GM21576 (cell line): ENCODE measurements around the gene PTP4A2.
"Not testable (repeated sequence)": the region's sequence is repeated elsewhere in the genome, so short reads cannot be mapped to it uniquely, and the experiment has no call there.

Experiments used
- ATAC-seq: cut with Tn5 transposase; IDR thresholded peaks from one replicate; pipeline ENCODE4 v1.9.1; 2021; ENCODE audit warnings: mild to moderate bottlenecking, moderate library complexity; ENCODE audit not compliant: unreplicated experiment

PTP4A2 gene

DNA sequence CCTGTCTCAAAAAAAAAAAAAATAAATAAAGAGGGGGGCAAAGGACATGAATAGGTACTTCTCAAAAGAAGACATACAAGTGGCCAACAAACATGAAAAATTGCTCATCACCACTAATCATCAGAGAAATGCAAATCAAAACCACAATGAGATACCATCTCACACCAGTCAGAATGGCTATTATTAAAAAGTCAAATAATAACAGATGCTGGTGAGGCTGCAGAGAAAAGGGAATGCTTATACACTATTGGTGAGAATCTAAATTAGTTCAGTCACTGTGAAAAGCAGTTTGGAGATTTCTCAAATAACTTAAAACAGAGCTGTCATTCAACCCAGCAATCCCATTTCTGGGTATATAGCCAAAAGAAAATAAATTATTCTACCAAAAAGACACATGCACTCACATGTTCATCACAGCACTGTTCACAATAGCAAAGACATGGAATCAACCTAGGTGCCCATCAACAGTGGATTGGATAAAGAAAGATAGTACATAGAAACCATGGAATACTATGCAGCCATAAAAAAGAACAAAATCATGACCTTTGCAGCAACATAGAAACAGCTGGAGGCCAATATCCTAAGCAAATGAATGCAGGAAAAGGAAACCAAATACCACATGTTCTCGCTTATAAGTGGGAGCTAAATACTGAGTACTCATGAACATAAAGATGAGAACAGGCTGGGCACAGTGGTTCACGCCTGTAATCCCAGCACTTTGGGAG, 42.5 kb downstream of the PTP4A2 start:
- not testable (repeated sequence) for ATAC-seq

DNA sequence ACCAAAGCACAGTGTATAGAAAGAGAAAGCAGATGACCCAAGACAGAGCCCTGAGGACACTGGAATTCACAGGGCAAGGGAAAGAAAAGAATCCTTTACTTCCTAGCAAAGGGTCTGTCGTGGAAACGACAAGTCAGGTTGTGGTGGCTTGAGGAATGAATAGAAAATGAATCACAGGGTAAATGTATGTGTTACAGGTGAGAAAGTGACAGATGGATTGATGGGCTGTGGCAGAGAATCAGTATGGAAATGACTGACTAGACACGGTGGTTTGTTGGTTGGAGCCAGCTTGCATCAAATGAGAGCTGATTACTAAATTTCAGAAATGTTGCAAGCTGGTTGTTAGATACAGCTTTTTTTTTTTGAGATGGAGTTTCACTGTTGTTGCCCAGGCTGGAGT, 46.9 kb downstream of the PTP4A2 start:
- no peak for ATAC-seq

DNA sequence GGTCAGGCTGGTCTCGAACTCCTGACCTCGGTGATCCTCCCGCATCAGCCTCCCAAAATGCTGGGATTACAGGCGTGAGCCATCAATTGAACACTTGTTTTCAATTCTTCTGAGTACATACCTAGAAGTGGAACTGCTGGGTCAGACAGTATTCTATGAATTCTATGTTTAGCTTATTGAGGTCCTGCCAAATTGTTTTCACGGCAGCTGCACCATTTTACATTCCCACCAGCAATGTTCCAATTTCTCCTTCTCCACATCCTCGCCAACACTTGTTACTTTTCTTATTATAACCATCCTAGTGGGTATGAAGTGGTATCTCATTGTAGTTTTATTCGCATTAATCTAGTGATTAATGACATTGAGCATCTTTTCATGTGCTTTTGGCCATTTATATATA, 49.9 kb downstream of the PTP4A2 start:
- ATAC-seq: no peak

DNA sequence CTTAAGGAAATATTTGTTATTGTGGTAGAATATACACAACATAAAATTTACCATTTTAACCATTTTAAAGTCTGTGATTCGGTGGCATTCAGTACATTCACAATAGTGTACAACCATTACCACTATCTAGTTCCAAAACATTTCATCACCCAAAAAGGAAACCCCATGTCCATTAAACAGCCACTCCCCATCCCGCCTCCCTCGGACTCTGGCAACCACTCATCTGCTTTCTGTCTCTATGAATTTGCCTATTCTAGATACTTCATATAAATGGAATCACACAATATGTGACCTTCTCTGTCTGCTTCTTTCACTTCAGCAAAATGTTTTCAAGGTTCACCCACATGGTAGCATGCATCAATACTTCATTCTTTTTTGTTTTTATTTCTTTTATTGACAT, 51.3 kb downstream of the PTP4A2 start:
- ATAC-seq: no peak

DNA sequence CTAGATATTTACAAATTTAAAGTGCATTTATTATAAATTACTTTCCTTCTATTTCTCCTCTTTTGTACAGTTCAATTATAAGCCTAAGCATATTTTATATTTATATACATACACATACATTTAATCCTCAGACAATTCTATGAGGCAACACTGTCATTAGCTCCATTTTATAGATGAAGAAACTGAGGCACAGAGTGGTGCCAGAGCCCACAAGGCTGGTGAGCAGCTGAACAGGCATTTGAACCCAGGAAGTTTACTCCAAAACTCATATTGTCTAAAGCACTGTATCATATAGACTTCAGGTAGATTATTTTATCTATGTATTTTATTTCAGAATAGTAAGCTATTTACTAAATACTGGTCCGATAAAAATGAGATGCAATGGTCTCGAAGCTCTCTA, 52.3 kb downstream of the PTP4A2 start:
- no peak for ATAC-seq

DNA sequence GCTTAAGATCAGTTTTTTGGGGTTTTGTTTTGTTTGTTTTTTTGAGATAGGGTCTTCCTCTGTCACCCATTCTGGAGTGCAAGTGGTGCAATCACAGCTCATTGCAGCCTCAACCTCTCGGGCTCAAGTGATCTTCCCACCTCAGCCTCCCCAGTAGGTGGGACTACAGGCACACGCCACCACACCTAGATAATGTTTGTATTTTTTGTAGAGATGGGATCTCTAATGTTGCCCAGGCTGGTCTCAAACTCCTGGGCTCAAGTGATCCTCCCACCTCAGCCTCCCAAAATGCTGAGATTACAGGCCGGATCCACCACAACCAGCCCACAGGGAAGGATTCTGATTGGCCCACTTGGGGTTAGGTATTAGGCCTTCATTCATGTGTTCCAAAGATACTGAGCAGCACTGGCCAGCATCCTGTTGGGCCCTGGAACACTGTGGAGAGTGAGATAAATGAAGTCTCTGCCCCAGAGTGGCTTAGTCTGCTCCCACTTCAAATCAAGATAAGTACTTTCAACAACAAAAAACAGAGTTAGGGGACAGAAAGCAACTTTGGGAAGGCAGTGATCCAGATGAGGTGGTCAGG, 54.7 kb downstream of the PTP4A2 start:
- ATAC-seq: no peak

DNA sequence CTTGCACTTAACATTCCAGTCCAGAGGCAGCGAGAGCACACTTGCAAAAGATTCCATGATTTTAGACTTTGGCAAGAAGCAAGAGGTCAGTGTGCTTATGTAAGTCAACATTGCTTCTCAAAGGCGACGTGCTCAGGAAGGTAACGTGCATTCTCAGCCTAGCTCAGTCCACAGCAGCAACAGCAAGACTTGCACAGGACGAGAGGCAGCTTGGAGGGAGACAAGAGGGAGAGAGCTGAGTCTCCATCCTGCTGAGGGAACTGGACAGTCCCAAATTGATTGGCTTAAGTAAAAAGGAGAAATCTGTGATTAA, 56.5 kb downstream of the PTP4A2 start:
- ATAC-seq: no peak

DNA sequence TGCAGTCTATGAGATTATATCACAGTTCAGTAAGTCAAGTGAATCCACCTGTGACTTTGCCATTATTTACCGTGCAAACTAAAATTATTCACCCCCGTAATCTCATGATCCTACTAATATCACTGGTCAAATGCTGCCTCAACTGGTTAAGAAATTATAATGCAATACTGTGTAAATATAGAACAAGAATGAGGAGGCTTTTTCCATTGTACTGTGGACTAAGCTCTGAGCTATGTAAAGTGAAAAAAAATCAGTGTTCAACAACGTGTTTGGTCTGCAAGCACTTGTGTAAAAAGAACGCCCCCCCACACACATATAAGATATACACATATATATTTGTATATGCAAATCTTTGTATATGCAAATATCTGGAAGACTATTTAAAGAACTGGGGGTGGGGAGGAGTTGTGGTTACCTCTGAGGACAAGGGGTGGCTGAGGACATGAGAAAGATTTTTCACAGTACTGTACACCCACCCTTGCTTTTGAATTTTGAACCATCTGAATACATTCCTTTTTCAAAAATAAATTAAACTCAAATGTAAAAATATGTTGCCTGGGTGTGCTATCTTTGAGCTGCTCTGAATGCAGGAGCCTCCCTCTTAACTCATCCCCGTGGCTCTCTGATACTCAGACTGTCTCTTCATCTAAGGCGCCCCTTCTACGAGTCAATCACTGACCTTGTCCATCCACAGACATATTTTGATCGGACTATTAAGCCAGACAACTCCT, 57.0 kb downstream of the PTP4A2 start:
- no peak for ATAC-seq

DNA sequence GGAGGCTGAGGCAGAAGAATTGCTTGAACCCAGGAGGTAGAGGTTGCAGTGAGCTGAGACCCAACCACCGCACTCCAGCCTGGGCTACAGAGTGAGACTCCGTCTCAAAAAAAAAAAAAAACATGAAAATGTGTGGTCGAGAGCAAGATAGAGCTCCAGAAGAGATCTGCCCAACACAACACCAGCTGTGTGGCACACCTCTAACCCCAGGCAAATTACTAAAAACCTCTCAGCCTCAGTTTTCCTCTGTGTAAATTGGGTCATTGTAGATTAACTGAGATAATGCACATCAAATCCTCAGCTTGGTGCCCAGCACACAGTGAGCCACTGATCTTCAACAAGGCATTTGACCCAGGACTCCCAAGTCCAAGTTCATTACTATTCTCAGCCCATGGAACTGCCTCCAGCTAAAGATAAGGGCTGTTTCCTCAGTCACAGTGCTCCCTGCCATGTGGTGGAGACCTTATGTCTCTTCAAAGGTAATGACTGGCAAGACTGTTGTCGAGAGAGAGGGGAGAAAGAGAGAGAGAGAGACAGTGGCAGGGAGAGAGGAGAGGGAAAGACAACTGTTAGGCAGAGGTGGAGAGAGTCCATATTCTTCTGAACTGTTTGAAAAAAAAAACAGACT, 58.1 kb downstream of the PTP4A2 start:
- no peak for ATAC-seq

DNA sequence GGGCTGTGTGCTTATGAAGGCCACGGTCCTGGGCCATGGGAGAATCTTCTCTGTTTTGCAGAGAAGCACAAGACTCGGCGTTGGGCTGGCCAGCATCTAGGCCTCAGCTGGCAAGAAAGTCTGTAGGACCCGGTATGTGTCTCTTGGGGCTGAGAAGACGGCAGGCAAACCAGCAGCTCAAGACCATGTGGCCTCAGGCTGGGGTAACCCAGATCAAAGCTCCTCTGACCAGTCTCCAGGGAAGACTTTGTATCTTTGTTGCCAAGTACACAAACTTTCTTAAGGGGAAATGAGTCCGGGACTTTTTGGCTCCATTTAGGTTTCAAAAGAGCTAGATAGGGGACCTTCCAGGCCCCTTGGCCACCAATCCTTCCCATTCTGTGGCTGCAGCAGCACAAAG, 60.1 kb downstream of the PTP4A2 start:
- ATAC-seq: no peak

DNA sequence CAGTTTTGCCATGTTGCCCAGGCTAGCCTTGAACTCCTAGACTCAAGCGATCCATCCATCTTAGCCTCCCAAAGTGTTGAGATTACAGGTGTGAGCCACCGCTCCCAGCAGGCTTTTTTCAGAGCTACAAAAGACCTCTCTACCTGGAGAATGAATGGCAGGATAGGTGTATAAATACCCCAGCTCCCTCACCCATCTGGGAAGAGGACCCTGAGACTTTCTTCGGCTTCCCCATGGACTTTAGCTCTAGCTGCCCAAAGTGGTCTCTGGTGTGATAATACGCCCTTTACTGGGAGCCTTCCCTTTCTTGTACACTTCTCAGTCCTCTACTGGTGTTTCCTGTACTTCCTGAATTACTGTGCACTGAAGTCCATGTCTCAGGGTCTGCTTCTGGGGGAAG, 60.6 kb downstream of the PTP4A2 start:
- no peak for ATAC-seq

DNA sequence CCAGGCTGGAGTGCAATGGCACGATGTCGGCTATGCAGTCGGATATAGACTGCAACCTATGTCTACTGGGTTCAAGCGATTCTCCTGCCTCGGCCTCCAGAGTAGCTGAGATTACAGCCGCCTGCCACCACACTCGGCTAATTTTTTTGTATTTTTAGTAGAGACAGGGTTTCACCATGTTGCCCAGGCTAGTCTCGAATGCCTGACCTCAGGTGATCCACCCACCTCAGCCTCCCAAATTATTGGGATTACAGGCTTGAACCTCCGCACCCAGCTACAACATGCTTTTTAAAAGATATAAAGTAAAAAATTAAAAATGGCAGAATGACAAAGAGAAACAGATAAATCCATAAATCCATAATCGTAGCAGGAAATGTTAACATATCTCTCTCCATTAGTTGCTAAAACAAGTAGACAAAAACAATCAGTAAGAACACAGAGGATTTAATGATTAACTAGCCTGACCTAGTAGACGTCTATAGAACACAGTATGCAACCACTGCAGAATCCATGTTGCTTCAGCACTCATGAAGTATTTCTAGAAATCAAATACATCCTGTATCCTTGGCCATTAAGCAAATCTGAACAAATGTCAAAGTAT, 62.4 kb downstream of the PTP4A2 start:
- no peak for ATAC-seq

DNA sequence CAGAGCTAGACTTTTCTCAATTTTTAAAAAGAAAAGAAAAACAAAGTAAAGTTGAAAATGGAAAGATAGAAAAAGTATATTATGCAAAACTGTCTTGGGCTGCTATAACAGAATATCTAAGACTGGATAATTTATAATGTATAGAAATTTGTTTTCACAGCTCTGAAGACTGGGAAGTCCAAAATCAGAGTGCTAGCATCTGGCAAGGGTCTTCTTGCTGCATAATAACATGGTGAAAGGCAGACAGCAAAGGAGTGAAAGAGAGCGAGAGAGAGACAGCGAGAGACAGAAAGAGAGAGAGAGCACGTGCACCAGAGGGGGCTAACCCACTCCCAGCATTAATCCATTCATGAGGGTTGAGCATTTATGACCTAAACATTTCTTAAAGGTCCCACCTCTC, 63.2 kb downstream of the PTP4A2 start:
- ATAC-seq: no peak

DNA sequence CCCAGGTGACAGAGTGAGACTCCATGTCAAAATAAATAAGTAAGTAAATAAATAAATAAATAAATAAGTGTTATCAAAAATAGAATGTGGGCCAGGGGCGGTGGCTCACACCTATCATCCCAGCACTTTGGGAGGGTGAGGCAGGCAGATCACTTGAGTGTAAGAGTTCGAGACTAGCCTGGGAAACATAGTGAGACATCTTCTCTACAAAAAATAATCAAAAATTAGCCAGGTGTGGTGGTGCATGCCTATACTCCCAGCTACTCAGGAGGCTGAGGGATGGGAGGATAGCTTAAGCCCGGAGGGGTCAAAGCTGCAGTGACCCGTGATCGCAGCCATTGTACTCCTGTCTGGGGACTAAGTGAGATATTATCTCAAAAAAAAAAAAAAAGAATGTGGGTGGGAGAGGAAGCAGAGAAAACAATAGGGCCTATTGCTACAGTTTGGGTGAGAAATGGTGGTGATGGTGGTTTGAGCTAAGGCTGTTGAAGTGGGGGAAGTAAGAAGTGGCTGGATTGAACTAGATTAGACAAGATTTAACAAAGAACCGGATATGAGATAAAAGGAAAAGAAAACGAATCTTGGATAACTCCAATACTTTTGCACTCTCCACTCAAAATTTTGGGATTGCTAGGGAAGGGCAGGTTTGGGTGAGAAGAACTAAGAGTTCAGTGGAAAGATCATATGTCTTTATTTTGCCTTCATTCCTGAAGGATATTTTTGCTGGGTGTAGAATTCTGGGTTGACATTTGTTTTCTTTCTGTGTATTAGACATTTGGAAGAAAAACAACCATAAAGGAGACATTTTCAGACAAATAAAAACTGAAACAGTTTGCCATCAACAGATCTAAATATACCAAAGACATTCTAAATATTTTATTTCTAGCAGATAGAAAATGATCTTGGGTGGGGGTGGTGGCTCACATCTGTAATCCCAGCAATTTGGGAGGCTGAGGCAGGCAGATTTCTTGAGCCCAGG, 65.2 kb downstream of the PTP4A2 start:
- ATAC-seq: no peak

DNA sequence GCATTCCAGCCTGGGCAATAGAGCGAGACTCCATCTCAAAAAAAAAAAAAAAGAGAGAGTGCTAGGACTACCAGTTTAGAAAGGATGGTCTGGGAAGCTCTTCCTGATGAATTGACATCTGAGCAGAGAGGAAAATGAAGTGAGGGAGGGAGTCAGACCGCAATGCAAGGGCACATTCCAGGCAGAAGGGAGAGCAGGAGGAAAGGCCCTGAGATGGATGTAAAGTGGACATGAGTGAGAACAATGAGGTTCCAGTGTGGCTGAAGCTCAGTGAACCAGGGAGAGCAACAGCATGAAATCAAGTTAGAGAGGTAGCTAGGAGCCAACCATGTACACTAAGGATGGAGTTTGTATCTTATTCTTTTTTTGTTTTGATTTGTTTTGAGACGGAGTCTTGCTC, 66.5 kb downstream of the PTP4A2 start:
- ATAC-seq: no peak

DNA sequence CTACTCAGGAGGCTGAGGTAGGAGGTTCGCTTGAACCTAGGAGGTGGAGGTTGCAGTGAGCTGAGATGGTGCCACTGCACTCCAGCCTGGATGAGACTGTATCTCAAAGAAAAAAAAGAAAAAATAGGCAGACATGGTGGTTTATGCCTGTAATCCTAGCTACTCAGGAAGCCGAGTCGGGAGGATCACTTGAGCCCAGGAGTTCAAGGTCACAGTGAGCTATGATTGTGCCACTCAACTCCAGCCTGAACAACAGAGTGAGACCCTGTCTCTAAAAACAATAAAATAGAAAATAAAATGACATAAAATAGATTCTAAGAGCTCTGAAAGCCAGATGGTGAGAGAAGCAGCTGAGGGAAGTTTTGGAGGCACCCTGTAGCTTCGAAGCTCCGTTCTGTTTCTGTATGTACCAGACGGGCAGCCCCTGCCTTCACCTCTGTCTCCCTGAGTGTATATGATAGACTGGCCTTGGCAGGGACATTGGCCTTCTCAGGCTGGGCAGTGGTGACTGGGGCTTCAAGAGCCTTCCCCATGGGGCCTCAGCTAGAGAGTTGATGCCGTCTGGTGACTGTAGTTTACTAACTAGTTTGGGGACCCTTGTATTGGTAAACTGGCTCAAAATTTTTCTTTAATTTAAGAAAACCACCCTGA, 68.0 kb downstream of the PTP4A2 start:
- ATAC-seq: no peak

DNA sequence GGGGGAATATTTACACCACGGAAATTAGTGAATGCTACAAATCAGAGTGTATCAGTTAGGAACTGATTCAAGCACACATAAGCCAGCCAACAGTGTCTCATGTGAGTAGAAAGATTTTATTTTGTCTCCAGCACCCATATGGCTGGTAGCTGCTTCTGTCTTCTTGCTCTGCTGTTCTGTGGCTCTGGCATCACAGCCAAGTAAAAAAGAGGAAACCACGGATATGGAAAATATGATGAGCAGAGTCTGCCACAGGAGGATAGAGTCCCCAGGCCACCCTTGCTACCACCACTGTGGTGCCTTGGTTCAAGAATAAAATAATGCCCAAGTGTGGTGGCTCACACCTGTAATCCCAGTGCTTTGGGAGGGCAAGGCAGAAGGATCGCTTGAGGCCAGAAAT, 68.7 kb downstream of the PTP4A2 start:
- no peak for ATAC-seq

DNA sequence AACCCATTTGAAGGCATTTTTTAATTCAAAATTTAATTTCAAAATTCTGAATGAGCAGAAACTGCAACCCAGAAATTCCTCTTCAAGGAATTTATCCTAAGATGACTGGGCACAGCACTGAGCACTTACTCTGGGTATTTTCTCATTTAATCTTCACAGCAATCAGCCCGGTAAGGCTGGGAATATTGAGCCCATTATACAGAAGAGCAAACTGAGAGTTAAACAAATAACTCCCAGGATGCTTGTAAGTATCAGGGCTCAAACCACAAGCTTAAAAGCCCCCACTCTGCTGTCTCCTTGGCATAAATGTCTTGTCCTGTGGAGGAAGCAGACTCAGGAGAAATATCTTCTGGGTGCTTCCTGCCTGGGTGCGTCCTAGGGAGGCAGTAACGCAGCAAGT, 69.3 kb downstream of the PTP4A2 start:
- no peak for ATAC-seq

DNA sequence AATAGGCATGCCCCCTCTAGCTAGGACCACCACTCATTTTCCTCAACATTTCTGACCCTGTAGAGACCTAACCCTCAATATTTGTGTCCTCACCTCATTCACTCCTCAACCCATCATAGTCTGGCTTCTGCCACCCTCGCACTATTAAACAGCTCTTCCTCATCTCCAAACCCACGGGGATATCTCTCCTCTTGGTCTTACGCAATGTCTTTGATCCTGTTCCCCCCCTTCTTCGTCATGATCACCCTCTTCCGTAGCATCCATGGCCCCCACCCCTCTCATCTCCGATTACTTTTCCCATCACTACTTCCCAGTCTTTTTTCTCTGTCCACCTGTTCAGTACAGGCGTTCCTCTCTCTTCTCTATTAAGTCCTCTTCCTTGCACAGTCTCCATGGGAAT, 70.6 kb downstream of the PTP4A2 start:
- no peak for ATAC-seq

DNA sequence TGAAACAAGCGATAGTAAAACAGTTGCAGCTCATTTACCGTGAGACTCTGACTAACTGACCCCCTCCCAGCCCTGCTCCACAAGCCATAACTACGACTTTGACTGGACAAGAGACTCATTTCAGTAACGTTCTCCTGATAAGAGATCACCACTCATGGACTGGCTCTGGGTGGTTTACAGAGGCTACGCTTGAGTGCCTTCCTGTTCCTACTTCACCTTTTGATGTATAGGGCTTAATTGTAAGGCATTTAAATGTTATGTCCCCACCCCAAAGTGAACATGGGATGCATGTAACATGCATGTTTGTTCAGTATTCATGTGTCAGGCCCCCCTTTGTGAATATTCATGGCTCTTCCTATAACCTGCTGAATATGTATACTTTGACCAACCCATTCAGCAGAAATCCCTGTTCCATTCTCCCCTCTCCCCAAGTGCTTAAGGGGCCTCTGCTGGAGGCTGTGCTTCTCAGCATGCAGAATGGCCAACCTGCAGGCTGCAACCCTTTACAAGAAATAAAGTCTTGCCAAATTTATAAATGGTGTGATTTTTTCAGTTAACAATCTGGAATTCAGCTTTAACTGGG, 71.6 kb downstream of the PTP4A2 start:
- ATAC-seq: no peak
